GM12865 (cell line): Measurements from ENCODE around the gene ANKRD27.

Experiments
- DNase-seq: peaks from one replicate; pipeline ENCODE4 v3.0.0; 2010; ENCODE audit warnings: low read depth
- H3K4me3 ChIP-seq: 2 replicates; pipeline ENCODE4 v1.5.1; 2011; ENCODE audit warnings: mild to moderate bottlenecking, low read depth, low read length, control low read depth
- CTCF ChIP-seq: IDR thresholded peaks from 2 replicates; pipeline ENCODE4 v1.5.1; 2011; ENCODE audit warnings: low read length, control low read depth, low read depth, inconsistent platforms; ENCODE audit not compliant: insufficient read depth; ENCODE audit errors: missing control alignments

The ANKRD27 gene

DNA sequence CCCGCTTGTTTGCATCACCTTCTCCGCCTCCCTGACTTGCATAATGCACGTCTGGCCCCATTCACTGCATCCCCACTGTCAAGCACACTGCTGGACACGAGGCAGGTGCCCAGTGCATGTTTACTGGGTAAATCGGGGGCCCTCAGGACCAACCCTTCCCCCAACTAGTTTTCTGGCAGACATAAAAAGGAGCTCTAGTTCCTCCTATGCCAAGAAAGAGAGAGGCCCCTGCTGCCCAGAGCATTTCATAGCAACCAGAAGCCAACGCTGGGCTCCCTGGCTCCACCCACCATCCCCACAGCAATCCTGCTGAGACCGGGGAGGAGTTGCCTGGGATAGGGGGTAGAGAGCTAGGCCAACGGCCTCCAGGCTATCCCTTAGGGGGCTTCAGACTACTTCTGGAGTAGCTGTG lies 23.2 kb downstream of the ANKRD27 start:
- no peak for DNase-seq
- no peak overlapping the region for H3K4me3 ChIP-seq

DNA sequence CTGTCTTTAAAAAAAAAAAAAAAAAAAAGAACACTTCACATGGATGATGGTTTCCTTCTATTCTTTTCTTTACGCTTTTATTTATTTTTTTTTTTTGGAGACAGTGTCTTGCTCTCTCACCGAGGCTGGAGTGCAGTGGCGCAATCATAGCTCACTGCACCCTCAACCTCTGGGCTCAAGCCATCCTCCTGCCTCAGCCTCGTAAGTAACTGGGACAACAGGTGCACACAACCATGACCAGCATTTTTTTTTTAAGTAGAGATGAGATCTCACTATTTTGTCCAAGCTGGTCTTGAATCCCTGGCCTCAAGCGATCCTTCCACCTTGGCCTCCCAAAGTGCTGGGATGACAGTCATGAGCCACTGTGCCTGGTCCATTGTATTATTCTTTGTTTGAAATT lies 24.3 kb downstream of the ANKRD27 start:
- no peak overlapping the region for H3K4me3 ChIP-seq
- DNase-seq: no peak
- TF ChIP-seq CTCF: no peak

More for the DNA sequence above, 23.2 kb downstream of the ANKRD27 start:
- TF ChIP-seq CTCF: no peak

GRCh38 chr19:32649751-32650150 lies 25.2 kb downstream of the ANKRD27 start:
- no peak overlapping the region for H3K4me3 ChIP-seq
- TF ChIP-seq CTCF: no peak
- DNase-seq: no peak

- TF ChIP-seq CTCF: no peak
- no peak overlapping the region for H3K4me3 ChIP-seq
- DNase-seq: no peak
These were observed 27.6 kb downstream of the ANKRD27 start for GRCh38 chr19:32647361-32647760.

DNA sequence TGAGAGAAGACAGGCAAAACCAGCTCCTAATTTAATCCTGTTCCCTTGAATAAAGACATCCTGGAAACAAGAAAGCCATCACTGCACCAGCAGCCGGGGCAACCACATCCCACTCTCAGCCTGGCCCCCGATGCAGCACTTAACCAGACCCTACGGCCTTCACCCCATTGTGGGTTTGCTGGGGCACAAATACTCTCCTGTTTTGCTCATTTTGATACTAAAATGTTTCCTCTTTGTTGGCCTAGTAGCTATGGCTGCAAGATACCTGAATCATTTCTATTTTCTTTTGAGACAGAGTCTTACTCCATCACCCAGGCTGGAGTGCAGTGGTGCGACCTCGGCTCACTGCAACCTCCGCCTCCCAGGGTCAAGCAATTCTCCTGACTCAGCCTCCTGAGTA lies 28.4 kb downstream of the ANKRD27 start:
- DNase-seq: peak; percentile 40
- no peak for TF ChIP-seq CTCF
- H3K4me3 ChIP-seq: no peak overlapping the region

DNA sequence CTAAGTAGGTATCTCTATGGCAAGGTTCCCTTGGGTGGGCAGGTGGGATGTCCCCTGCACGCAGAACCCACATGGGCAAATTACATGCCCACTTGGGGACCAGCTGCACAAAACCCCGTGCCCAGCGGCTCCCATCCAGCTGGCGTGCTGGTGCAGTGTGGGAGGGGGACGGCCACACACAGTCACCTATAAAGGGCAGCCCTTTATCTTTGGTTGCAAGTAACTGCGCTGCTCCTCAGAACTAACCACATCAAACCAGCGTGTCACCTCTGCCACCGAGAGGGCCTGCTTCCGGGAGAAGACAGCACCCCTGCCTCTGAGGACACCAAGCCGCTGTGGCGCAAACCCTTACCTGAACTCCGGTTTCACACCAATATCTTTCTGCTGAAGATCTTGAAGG lies 32.2 kb downstream of the ANKRD27 start:
- TF ChIP-seq CTCF: no peak
- no peak overlapping the region for H3K4me3 ChIP-seq
- DNase-seq: no peak

- no peak for DNase-seq
- no peak overlapping the region for H3K4me3 ChIP-seq
- no peak for TF ChIP-seq CTCF
These were observed 36.4 kb downstream of the ANKRD27 start for GRCh38 chr19:32638625-32639024.
